ENCODE measurements around the gene SET. TPM values are rescaled to one million over a fixed set of nuclear protein-coding genes. Genes with fewer than 3 reads are reported as not detected.

SET gene
- total and polyA plus RNA-seq, 2 donors (not counting 3 experiments of a cell fraction or from before 2014, with no cell fraction given): 61.1 to 483 TPM

DNA sequence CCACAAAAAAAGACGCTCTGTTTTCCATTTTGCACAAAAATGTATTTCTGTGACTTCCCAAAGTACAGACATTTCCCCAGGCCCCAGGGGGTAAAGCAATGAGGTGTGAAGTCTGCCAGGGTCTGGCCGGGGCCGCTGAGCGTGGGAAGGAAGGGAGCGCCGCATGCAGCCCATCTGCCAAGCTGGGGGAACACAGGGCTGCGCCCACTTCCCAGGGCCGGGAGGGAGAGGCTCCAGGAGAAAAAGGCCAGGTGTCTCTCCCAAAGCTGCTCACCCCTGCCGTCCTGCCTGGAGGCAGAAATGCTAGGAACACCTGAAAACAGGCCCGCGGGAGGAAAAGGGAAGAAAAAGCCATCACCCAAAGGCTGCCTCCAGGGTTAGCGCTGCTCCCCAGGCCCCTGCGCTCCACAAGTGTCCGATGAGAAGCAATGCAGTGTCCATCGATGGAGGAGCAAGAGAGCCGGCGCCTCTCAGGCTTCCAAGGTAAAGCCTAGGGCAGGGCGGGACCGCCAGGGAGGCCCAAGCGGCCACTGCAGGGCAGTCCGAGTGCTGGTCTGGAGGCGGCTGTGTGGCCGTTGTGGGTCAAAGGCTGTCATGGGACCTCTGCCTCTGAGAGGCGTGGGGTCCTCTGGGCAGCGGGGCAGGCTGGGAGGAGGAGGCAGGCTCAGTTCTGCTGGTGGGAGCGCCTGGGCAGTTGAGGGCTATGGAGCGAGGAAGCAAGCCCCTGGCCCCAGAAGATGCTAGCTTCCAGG, 40.9 kb downstream of the SET start:
- intact Hi-C loops (cut with micrococcal nuclease): loop anchor here (5.0 to 10.0 kb wide), 3 partner anchors 57 to 295 kb away; partner anchors contain the start of genes DOLK, NUP188, SH3GLB2 and TBC1D13

More for the DNA sequence above, 40.9 kb downstream of the SET start:
- TF ChIP-seq, protein P1, sequence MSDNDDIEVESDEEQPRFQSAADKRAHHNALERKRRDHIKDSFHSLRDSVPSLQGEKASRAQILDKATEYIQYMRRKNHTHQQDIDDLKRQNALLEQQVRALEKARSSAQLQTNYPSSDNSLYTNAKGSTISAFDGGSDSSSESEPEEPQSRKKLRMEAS (IDR thresholded peaks at IDR 0.05; ENCODE audit: insufficient read depth, insufficient read length): no peak
- TF ChIP-seq, protein P2, sequence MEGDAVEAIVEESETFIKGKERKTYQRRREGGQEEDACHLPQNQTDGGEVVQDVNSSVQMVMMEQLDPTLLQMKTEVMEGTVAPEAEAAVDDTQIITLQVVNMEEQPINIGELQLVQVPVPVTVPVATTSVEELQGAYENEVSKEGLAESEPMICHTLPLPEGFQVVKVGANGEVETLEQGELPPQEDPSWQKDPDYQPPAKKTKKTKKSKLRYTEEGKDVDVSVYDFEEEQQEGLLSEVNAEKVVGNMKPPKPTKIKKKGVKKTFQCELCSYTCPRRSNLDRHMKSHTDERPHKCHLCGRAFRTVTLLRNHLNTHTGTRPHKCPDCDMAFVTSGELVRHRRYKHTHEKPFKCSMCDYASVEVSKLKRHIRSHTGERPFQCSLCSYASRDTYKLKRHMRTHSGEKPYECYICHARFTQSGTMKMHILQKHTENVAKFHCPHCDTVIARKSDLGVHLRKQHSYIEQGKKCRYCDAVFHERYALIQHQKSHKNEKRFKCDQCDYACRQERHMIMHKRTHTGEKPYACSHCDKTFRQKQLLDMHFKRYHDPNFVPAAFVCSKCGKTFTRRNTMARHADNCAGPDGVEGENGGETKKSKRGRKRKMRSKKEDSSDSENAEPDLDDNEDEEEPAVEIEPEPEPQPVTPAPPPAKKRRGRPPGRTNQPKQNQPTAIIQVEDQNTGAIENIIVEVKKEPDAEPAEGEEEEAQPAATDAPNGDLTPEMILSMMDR (IDR thresholded peaks at IDR 0.05; ENCODE audit: extremely low read depth in 1 of 2, insufficient read depth in 1 of 2, low read depth in 1 of 2, low read length in 2 of 2): no peak
- no peak for TF ChIP-seq FOS (IDR thresholded peaks at IDR 0.05; ENCODE audit: borderline replicate concordance, insufficient read depth, low read length)
- FAIRE-seq: no peak
- H3K9me1 ChIP-seq (replicated peaks; ENCODE audit: control insufficient read depth, extremely low read depth, insufficient read depth, low read length): no peaks in the 10 kb centered on the region
- ChIA-PET POLR2A (no interaction called here), CTCF (interaction anchor here (1.0 kb wide), 1 partner anchor 145 kb away, joined by 3 read pairs; no protein-coding TSS in a partner anchor)
- H3K4me2 ChIP-seq (ENCODE audit: insufficient read depth, low read length): no peak overlapping the region
- H3K4me1 ChIP-seq (ENCODE audit: control insufficient read depth, extremely low read depth, insufficient read depth, low read length): no peaks in the 10 kb centered on the region
- no peaks in the 10 kb centered on the region for H3K79me2 ChIP-seq (ENCODE audit: control insufficient read depth, insufficient read depth, low read length)
- dilution Hi-C loops (cut with MboI; ENCODE audit: extremely low pct_ligation_motif_present, low sequenced_read_pairs): no loop called here
- H3K9me3 ChIP-seq (replicated peaks; ENCODE audit: control insufficient read depth, insufficient read depth, low read length): no peaks in the 10 kb centered on the region
- H3K9ac ChIP-seq (replicated peaks; ENCODE audit: extremely low read depth, insufficient read depth, low read length): no peak overlapping the region
- no peak overlapping the region for H2AFZ ChIP-seq (ENCODE audit: low read depth, low read length)
- H4K20me1 ChIP-seq (replicated peaks; ENCODE audit: control insufficient read depth, extremely low read depth, insufficient read depth, low read length): no peaks in the 10 kb centered on the region
- no peak for DNase-seq (ENCODE audit: low read depth, low spot score)
- no peaks in the 10 kb centered on the region for H3K27me3 ChIP-seq (ENCODE audit: control insufficient read depth in 2 of 2, insufficient read depth in 2 of 2, low read length in 2 of 2)
- BruUV-seq (replicated peaks): no TSS peak
- no peak overlapping the region for H3K27ac ChIP-seq (ENCODE audit: insufficient read depth, low read depth, low read length)
- peaks cover 0 to 1% of the 10 kb centered on the region in 2 experiments for H3K36me3 ChIP-seq (ENCODE audit: control insufficient read depth in 2 of 2, extremely low read depth in 1 of 2, insufficient read depth in 2 of 2, low read length in 2 of 2)
- H3K4me3 ChIP-seq (replicated peaks in 1 of 3; ENCODE audit: insufficient read depth in 1 of 3, low read depth in 1 of 3, low read length in 3 of 3): no peak overlapping the region
